ENCODE results near the gene ARSB.

GRCh38 chr5:78837836-78838235, 147.3 kb downstream of the ARSB start:
- no peak for TF ChIP-seq CTCF (conservative IDR thresholded peaks at IDR 0.05 in 1 of 2, IDR thresholded peaks at IDR 0.05 in 1 of 2; ENCODE audit: low read depth in 1 of 2, low read length in 2 of 2)
- no peak for TF ChIP-seq EZH2 (IDR thresholded peaks at IDR 0.05; ENCODE audit: low read length, missing control alignments)
